ENCODE measurements around the gene C9orf72.

DNA sequence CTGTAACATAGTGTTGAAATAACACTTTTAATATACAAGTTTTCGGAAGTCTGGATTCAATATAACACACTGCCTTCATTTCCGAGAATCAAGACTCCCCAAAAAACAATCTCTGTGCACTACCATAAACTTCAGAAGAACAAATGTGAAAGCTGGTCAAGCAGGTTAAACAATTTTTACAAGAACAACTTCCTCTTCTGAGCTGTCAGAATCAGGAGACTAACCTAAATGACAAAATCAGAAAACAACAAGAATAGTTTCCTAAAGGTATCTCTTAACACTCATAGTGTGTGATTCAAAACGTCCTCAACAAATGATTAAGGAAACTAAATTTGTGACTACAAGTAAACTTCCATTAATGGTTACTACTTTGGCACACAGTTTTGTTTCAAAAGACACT, 11.6 kb downstream of the C9orf72 start:
- no peak for TF ChIP-seq KDM1A (IDR thresholded peaks at IDR 0.05; ENCODE audit: low read depth)
- TF ChIP-seq, protein P1, sequence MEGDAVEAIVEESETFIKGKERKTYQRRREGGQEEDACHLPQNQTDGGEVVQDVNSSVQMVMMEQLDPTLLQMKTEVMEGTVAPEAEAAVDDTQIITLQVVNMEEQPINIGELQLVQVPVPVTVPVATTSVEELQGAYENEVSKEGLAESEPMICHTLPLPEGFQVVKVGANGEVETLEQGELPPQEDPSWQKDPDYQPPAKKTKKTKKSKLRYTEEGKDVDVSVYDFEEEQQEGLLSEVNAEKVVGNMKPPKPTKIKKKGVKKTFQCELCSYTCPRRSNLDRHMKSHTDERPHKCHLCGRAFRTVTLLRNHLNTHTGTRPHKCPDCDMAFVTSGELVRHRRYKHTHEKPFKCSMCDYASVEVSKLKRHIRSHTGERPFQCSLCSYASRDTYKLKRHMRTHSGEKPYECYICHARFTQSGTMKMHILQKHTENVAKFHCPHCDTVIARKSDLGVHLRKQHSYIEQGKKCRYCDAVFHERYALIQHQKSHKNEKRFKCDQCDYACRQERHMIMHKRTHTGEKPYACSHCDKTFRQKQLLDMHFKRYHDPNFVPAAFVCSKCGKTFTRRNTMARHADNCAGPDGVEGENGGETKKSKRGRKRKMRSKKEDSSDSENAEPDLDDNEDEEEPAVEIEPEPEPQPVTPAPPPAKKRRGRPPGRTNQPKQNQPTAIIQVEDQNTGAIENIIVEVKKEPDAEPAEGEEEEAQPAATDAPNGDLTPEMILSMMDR (IDR thresholded peaks at IDR 0.05) = no peak
- TF ChIP-seq, protein P2, sequence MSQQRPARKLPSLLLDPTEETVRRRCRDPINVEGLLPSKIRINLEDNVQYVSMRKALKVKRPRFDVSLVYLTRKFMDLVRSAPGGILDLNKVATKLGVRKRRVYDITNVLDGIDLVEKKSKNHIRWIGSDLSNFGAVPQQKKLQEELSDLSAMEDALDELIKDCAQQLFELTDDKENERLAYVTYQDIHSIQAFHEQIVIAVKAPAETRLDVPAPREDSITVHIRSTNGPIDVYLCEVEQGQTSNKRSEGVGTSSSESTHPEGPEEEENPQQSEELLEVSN (IDR thresholded peaks at IDR 0.05; ENCODE audit: borderline replicate concordance, low read depth) = no peak
- no peak for TF ChIP-seq POLR2A (IDR thresholded peaks at IDR 0.05; ENCODE audit: low read length)
- no peak for TF ChIP-seq RFX5 (IDR thresholded peaks at IDR 0.05)
- no peak for TF ChIP-seq HOXA7 (CRISPR knock-in tag; IDR thresholded peaks at IDR 0.05)
- no peak for TF ChIP-seq BHLHE40 (IDR thresholded peaks at IDR 0.05; ENCODE audit: low read depth, low read length)
- TF ChIP-seq, protein P3, sequence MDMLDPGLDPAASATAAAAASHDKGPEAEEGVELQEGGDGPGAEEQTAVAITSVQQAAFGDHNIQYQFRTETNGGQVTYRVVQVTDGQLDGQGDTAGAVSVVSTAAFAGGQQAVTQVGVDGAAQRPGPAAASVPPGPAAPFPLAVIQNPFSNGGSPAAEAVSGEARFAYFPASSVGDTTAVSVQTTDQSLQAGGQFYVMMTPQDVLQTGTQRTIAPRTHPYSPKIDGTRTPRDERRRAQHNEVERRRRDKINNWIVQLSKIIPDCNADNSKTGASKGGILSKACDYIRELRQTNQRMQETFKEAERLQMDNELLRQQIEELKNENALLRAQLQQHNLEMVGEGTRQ (IDR thresholded peaks at IDR 0.05) = no peak
- no peak for TF ChIP-seq PHF8 (IDR thresholded peaks at IDR 0.05; ENCODE audit: borderline replicate concordance, low read depth)
- TF ChIP-seq EP300 (IDR thresholded peaks at IDR 0.05) = no peak
- TF ChIP-seq RAD21 (conservative IDR thresholded peaks at IDR 0.05 in 1 of 2, IDR thresholded peaks at IDR 0.05 in 1 of 2) = no peak
- no peak for TF ChIP-seq ZC3H11A (IDR thresholded peaks at IDR 0.05)

Data from A549 (cell line).